Measurements from ENCODE around the gene ZCCHC14. TPM values are rescaled to one million over a fixed set of nuclear protein-coding genes. Genes with fewer than 3 reads are reported as not detected.
"Not testable (repeated sequence)": the region's sequence is repeated elsewhere in the genome, so short reads cannot be mapped to it uniquely, and the experiment has no call there.

The ZCCHC14 gene
- total and polyA plus RNA-seq, 10 of the 15 experiments (the other 5 are each of a cell fraction or from before 2014, with no cell fraction given) = 0.02 to 0.26 (median 0.05) TPM; not detected in 3

- Histone ChIP-seq H3K4me1 (ENCODE audit: control insufficient read depth, insufficient read depth, low read length) (no peaks in the 10 kb centered on the region), H3K27ac (ENCODE audit: control insufficient read depth, insufficient read depth) (no peak overlapping the region), H4K20me1 (ENCODE audit: control insufficient read depth, insufficient read depth) (no peaks in the 10 kb centered on the region), H3K79me2 (ENCODE audit: control insufficient read depth, insufficient read depth, low read length) (no peaks in the 10 kb centered on the region), H3K9ac (ENCODE audit: control insufficient read depth, insufficient read depth, low read length) (no peak overlapping the region), H2AFZ (ENCODE audit: control insufficient read depth, low read depth, low read length) (no peak overlapping the region), H3K27me3 (replicated peaks in 1 of 2; ENCODE audit: control insufficient read depth in 2 of 2, insufficient read depth in 2 of 2, low read length in 1 of 2) (peaks cover 2 to 6% of the 10 kb centered on the region in 2 experiments; a peak in 2 of 4 replicates), H3K4me2 (ENCODE audit: control insufficient read depth, insufficient read depth) (no peak overlapping the region), H3K4me3 (no peak overlapping the region), H3K36me3 (ENCODE audit: control insufficient read depth in 2 of 2, insufficient read depth in 2 of 2, low read length in 1 of 2) (no peaks in the 10 kb centered on the region), H3K9me3 (replicated peaks; ENCODE audit: control insufficient read depth, insufficient read depth, low read length) (no peaks in the 10 kb centered on the region; the same call in 2 of the 3 replicates)
- intact Hi-C loops (cut with micrococcal nuclease; ENCODE audit: unreplicated experiment) = no loop called here
- 80% methylated on average over 2 of the region's 2 CpGs for WGBS (ENCODE audit: insufficient coverage, insufficient replicate concordance, low lambda C conversion rate, missing lambda C conversion rate)
- ChIA-PET POLR2A (no interaction called here), RAD21 (ENCODE audit: unreplicated experiment) (no interaction called here), CTCF (no interaction called here), SMC1A (ENCODE audit: uncharacterized antibody, unreplicated experiment) (no interaction called here)
- in situ Hi-C loops (cut with MboI) = no loop called here
- BruUV-seq (replicated peaks) = no TSS peak
- FAIRE-seq (no peak), ATAC-seq (no peak), DNase-seq (ENCODE audit: low read depth, low spot score) (no peak)
- TF ChIP-seq SREBF1 (IDR thresholded peaks at IDR 0.05; ENCODE audit: low read length) (no peak), LARP7 (IDR thresholded peaks at IDR 0.05) (no peak), WRNIP1 (IDR thresholded peaks at IDR 0.05; ENCODE audit: borderline replicate concordance, low read depth, low read length) (no peak), CUX1 (IDR thresholded peaks at IDR 0.05; ENCODE audit: insufficient replicate concordance, low read depth, low read length) (no peak), NFXL1 (IDR thresholded peaks at IDR 0.05; ENCODE audit: borderline replicate concordance) (no peak), PAX5 (IDR thresholded peaks at IDR 0.05; ENCODE audit: borderline replicate concordance, low read depth, low read length) (no peak)
These were observed 13.0 kb upstream of the ZCCHC14 start for GRCh38 chr16:87505834-87506233.

DNA sequence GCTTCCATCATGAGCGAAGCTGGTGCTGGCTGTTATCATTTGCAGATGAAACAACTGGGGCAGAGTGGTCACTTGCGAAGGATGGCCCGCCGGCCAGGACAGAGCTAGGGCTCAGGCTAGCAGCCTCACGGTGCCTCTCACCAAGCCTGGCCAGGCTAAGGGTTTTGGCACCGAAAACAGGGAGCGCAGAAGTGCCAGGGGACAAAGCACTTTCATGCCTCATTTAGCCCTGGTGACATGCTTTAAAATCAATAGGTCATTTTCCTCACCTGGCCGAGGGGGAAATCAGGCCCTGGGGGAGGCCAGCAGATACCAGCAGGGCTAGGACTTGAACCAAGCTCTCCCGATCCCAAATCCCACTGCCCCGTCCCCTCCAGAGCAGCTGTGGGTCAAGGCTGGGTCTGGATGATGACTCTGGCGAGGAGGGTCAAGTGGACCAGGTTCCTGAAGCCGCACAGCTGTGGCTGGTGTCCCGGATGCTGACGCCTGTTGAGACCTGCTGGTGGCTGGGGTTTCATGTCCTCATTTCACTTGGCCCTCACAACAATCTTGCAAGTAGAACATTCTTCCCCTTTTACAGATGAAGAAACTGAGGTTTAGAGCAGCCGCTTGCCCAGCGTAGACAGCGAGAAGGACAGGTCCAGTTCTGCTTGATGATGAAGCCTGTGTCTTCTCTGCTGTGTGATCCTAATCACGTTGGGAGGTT, 10.6 kb upstream of the ZCCHC14 start:
- CTCF ChIA-PET, POLR2A ChIA-PET: not testable (repeated sequence)

More for the DNA sequence above, 10.6 kb upstream of the ZCCHC14 start:
- H4K20me1 ChIP-seq (ENCODE audit: control insufficient read depth, insufficient read depth); RAD21 ChIA-PET (ENCODE audit: unreplicated experiment); BruUV-seq (replicated peaks); FAIRE-seq; H3K4me2 ChIP-seq (ENCODE audit: control insufficient read depth, insufficient read depth); H3K4me1 ChIP-seq (ENCODE audit: control insufficient read depth, insufficient read depth, low read length); intact Hi-C loops (cut with micrococcal nuclease; ENCODE audit: unreplicated experiment); H3K36me3 ChIP-seq (ENCODE audit: control insufficient read depth in 2 of 2, insufficient read depth in 2 of 2, low read length in 1 of 2); SMC1A ChIA-PET (ENCODE audit: uncharacterized antibody, unreplicated experiment); H2AFZ ChIP-seq (ENCODE audit: control insufficient read depth, low read depth, low read length); H3K4me3 ChIP-seq; in situ Hi-C loops (cut with MboI); DNase-seq (ENCODE audit: low read depth, low spot score); H3K27ac ChIP-seq (ENCODE audit: control insufficient read depth, insufficient read depth); H3K9ac ChIP-seq (ENCODE audit: control insufficient read depth, insufficient read depth, low read length); H3K27me3 ChIP-seq (replicated peaks in 1 of 2; ENCODE audit: control insufficient read depth in 2 of 2, insufficient read depth in 2 of 2, low read length in 1 of 2); H3K9me3 ChIP-seq (replicated peaks; ENCODE audit: control insufficient read depth, insufficient read depth, low read length); H3K79me2 ChIP-seq (ENCODE audit: control insufficient read depth, insufficient read depth, low read length): not testable (repeated sequence)
- ATAC-seq = peak; percentile 47; the same call in 2 of the 3 replicates
- 39% methylated on average over 18 of the region's 18 CpGs for WGBS (ENCODE audit: insufficient coverage, insufficient replicate concordance, low lambda C conversion rate, missing lambda C conversion rate)
